Activated B cell treated with CpG ODN at 0.5 μM for 24 hours (primary cell): ENCODE measurements around the gene IKZF1. TPM values are rescaled to one million over a fixed set of nuclear protein-coding genes. Genes with fewer than 3 reads are reported as not detected.

Source experiments
- ATAC-seq: fragments of 200-7000 bp; cut with Tn5 transposase; one replicate; pipeline ENCODE4 v1.10.0; 2021; ENCODE audit warnings: low read depth, mild to moderate bottlenecking, moderate library complexity
- CTCF ChIA-PET: fragments of 350-600 bp; sonication (Branson Sonifier 250); formaldehyde crosslinking; loops from one replicate; lab custom pipeline; 2021; ENCODE audit warnings: antibody characterized with exemption; lab: Charles Lee
- POLR2A ChIA-PET: fragments of 350-600 bp; sonication (Branson Sonifier 250); formaldehyde crosslinking; loops from one replicate; lab custom pipeline; 2021; ENCODE audit warnings: antibody characterized with exemption; lab: Charles Lee
- DNase-seq: peaks from one replicate; pipeline ENCODE4 v3.0.0; 2022
- H3K27ac Mint-ChIP-seq: one replicate; pipeline ENCODE4 v1.8.0; 2020; ENCODE audit warnings: mixed read lengths
- H3K27me3 Mint-ChIP-seq: one replicate; pipeline ENCODE4 v1.8.0; 2021; ENCODE audit warnings: mixed read lengths
- H3K36me3 Mint-ChIP-seq: one replicate; pipeline ENCODE4 v1.8.0; 2021; ENCODE audit warnings: low read depth, mixed read lengths
- H3K4me1 Mint-ChIP-seq: one replicate; pipeline ENCODE4 v1.8.0; 2021; ENCODE audit warnings: mixed read lengths
- H3K4me3 Mint-ChIP-seq: one replicate; pipeline ENCODE4 v1.8.0; 2020; ENCODE audit warnings: mild to moderate bottlenecking, mixed read lengths
- H3K9me3 Mint-ChIP-seq: one replicate; pipeline ENCODE4 v1.8.0; 2020; ENCODE audit warnings: mixed read lengths
- intact Hi-C: fragments of 100-400 bp; cut with micrococcal nuclease; formaldehyde crosslinking; loops from one replicate; pipeline ENCODE4 v1.15.1; 2024
- total RNA-seq: library from RNA; stranded (reverse); gene quantifications from 2 replicates; pipeline ENCODE4 v1.2.3, GENCODE V29; 2022
- TF ChIP-seq, protein P1 (sequence below): fragments of 200-600 bp; IDR thresholded peaks from one replicate; pipeline ENCODE4 v1.8.0; 2022; ENCODE audit warnings: antibody characterized with exemption, mild to moderate bottlenecking

The IKZF1 gene
- total RNA-seq, 1 donor from 2014 or later = 325 TPM

- ATAC-seq (no peak), DNase-seq (no peak)
- Mint-ChIP-seq H3K9me3 (no peaks in the 10 kb centered on the region), H3K27ac (peak overlapping the region; percentile 96), H3K4me1 (peaks cover 98% of the 10 kb centered on the region), H3K4me3 (peak overlapping the region; percentile 100), H3K27me3 (no peaks in the 10 kb centered on the region), H3K36me3 (peaks cover 49% of the 10 kb centered on the region)
- POLR2A ChIA-PET = interaction anchor here (0.6 to 11.8 kb wide), 12 partner anchors 9 to 167 kb away, joined by 3 to 257 read pairs (median 4); no protein-coding TSS in a partner anchor
- CTCF ChIA-PET = interaction anchor here (0.7 to 2.8 kb wide), 9 partner anchors 8 to 107 kb away, joined by 3 to 11 read pairs (median 6); partner anchors contain the start of gene IKZF1
- TF ChIP-seq, protein P1, sequence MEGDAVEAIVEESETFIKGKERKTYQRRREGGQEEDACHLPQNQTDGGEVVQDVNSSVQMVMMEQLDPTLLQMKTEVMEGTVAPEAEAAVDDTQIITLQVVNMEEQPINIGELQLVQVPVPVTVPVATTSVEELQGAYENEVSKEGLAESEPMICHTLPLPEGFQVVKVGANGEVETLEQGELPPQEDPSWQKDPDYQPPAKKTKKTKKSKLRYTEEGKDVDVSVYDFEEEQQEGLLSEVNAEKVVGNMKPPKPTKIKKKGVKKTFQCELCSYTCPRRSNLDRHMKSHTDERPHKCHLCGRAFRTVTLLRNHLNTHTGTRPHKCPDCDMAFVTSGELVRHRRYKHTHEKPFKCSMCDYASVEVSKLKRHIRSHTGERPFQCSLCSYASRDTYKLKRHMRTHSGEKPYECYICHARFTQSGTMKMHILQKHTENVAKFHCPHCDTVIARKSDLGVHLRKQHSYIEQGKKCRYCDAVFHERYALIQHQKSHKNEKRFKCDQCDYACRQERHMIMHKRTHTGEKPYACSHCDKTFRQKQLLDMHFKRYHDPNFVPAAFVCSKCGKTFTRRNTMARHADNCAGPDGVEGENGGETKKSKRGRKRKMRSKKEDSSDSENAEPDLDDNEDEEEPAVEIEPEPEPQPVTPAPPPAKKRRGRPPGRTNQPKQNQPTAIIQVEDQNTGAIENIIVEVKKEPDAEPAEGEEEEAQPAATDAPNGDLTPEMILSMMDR = no peak
- intact Hi-C loops = loop anchor here (1.0 kb wide), 1 partner anchor 10 kb away; no protein-coding TSS in a partner anchor
Measured at GRCh38 chr7:50312250-50313162, 8.0 kb downstream of the IKZF1 start.

- ChIA-PET CTCF (interaction anchor here (1.2 to 2.8 kb wide), 9 partner anchors 8 to 110 kb away, joined by 3 to 9 read pairs (median 4); partner anchors contain the start of gene IKZF1), POLR2A (interaction anchor here (1.1 to 11.8 kb wide), 9 partner anchors 8 to 173 kb away, joined by 3 to 257 read pairs (median 101); partner anchors contain the start of gene IKZF1)
- intact Hi-C loops = no loop called here
- DNase-seq (no peak), ATAC-seq (no peak)
- TF ChIP-seq, protein P1 = no peak
- Mint-ChIP-seq H3K27ac (peak overlapping the region; percentile 96), H3K36me3 (peaks cover 57% of the 10 kb centered on the region), H3K27me3 (no peaks in the 10 kb centered on the region), H3K4me1 (peaks cover 97% of the 10 kb centered on the region), H3K9me3 (no peaks in the 10 kb centered on the region), H3K4me3 (peak overlapping the region; percentile 69)
Measured at GRCh38 chr7:50314836-50315592, 10.5 kb downstream of the IKZF1 start.

DNA sequence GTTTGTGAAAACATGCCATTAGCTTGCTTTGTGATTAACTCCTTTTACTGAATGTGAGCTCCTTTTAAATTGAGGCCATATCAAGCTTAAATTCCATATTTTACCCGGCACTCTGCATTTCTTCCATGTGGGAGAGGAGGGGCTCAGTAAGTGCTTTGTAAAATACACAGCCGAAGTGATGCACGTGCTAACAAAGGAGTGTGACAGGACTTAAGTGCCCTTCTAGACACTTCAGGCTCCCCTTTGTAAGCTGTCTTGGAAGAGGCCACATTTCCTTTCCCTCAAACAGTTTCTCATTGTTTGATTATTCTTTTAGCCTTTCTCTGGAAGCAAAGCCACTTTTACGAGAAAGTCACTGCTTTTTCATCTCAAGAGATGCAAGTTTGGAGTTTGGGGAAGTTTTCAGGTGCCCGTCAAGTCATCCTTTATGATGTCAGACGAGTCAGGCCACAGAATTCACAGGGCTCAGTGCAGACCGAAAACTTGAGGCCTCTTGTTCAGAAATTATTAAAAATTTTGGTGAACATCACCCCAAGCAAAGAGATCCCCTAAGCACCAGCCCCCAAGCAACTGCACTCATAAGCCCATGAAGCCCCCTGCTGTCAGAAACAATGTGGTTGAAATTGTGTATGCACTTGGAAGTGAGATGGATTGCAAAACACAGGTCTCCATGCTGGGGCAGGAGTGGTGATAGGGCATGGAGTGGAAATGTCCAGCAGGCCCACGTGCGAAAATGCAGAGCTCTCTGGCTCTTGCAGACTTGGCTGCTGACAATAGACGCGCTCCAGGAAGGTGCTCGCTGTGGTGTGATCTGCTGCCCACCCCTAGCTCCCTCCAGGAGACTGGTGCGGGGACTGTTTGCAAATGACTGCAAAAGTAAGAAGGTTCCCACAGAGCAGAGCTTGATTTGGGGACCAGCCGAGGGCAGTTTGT, 11.5 kb downstream of the IKZF1 start:
- Mint-ChIP-seq H3K27ac (peak overlapping the region; percentile 96), H3K9me3 (no peaks in the 10 kb centered on the region), H3K36me3 (peaks cover 61% of the 10 kb centered on the region), H3K4me1 (peaks cover 95% of the 10 kb centered on the region), H3K4me3 (peak overlapping the region; percentile 69), H3K27me3 (no peaks in the 10 kb centered on the region)
- DNase-seq (no peak), ATAC-seq (no peak)
- POLR2A ChIA-PET = interaction anchor here (0.5 to 9.1 kb wide), 5 partner anchors 8 to 172 kb away, joined by 3 to 101 read pairs (median 6); partner anchors contain the start of gene IKZF1
- TF ChIP-seq, protein P1 = no peak
- CTCF ChIA-PET = interaction anchor here (0.7 to 1.6 kb wide), 5 partner anchors 9 to 111 kb away, joined by 3 to 6 read pairs (median 4); no protein-coding TSS in a partner anchor
- intact Hi-C loops = loop anchor here (2.0 kb wide), 1 partner anchor 53 kb away; no protein-coding TSS in a partner anchor

DNA sequence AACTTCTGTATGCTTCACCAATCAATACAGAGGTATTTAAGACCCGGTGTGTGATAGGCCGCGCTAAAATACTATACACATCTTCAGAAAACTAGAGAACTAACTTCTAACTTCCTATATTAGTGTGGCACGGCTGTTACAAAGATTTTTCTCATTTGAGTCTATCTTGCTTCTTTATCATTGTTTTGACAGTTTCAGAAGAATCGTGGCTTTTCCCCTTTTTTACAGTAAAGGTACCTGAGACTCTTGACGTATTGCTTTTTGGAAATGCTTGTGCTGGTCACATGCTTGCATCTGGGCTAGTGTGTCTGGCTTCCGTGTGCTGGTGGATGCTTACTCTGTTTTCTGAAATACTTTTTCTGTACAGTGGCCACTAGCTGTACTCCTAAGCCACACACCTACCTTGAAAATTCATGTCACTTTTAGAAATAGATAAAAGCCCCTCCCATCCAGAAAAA, 12.7 kb downstream of the IKZF1 start:
- CTCF ChIA-PET = interaction anchor here (0.6 to 2.3 kb wide), 8 partner anchors 9 to 111 kb away, joined by 3 to 18 read pairs (median 5); no protein-coding TSS in a partner anchor
- no peaks in the 10 kb centered on the region for H3K27me3 Mint-ChIP-seq
- H3K36me3 Mint-ChIP-seq = peaks cover 70% of the 10 kb centered on the region
- TF ChIP-seq, protein P1 = no peak
- H3K4me1 Mint-ChIP-seq = peaks cover 96% of the 10 kb centered on the region
- H3K4me3 Mint-ChIP-seq = peak overlapping the region; percentile 74
- ATAC-seq (peak; percentile 63), DNase-seq (no peak)
- intact Hi-C loops = loop anchor here (1.0 to 2.0 kb wide), 5 partner anchors 10 to 112 kb away; no protein-coding TSS in a partner anchor
- H3K27ac Mint-ChIP-seq = peak overlapping the region; percentile 96
- no peaks in the 10 kb centered on the region for H3K9me3 Mint-ChIP-seq
- POLR2A ChIA-PET = interaction anchor here (0.7 to 9.1 kb wide), 11 partner anchors 10 to 104 kb away, joined by 3 to 101 read pairs (median 4); partner anchors contain the start of gene IKZF1
